Vagina (tissue), 2 donors: ENCODE measurements around the gene ESPN. TPM values are rescaled to one million over a fixed set of nuclear protein-coding genes. Genes with fewer than 3 reads are reported as not detected.

Source experiments
- DNase-seq, 2 donors: peaks; one replicate each; pipeline ENCODE4 v3.0.0-alpha.2; 2017; ENCODE audit errors: extremely low spot score in 2 of 2
- H3K27ac ChIP-seq: fragments of 200-600 bp; sonication (generic); one replicate; pipeline ENCODE4 v1.5.1; 2019
- H3K27me3 ChIP-seq: fragments of 200-600 bp; sonication (generic); one replicate; pipeline ENCODE4 v1.5.1; 2019
- H3K36me3 ChIP-seq, 2 donors: fragments of 200-600 bp; sonication (generic); one replicate each; pipeline ENCODE4 v1.5.1; 2017 to 2019
- H3K4me1 ChIP-seq: fragments of 200-600 bp; sonication (generic); one replicate; pipeline ENCODE4 v1.5.1; 2019
- H3K4me3 ChIP-seq, 2 donors: fragments of 200-600 bp; sonication (generic); 1 replicate in 1 of 2; 2 replicates in 1 of 2; pipeline ENCODE4 v1.5.1; 2016 to 2019
- H3K9me3 ChIP-seq: fragments of 200-600 bp; sonication (generic); one replicate; pipeline ENCODE4 v1.5.1; 2019
- POLR2A ChIP-seq, 2 donors: fragments of 450-650 bp; IDR thresholded peaks; one replicate each; pipeline ENCODE4 v1.6.1; 2017; ENCODE audit warnings: antibody characterized with exemption in 2 of 2, mild to moderate bottlenecking in 2 of 2, moderate library complexity in 2 of 2
- POLR2AphosphoS5 ChIP-seq, 2 donors: sonication (generic); formaldehyde crosslinking; IDR thresholded peaks; one replicate each; pipeline ENCODE4 v1.9.0; 2017; ENCODE audit warnings: antibody characterized with exemption in 2 of 2, mild to moderate bottlenecking in 2 of 2, low read depth in 1 of 2; ENCODE audit not compliant: insufficient read depth in 1 of 2
- intact Hi-C: fragments of 100-400 bp; cut with DNase I; formaldehyde crosslinking; loops from one replicate; pipeline ENCODE4 v1.15.1; 2023
- total RNA-seq: library from RNA; depleted of rRNA; stranded (reverse); fragments of >200 nt; gene quantifications from one replicate; pipeline ENCODE4 v1.2.3, GENCODE V29; 2016
- TF ChIP-seq, protein P1 (sequence below), 3 experiments: fragments of 450-650 bp in 2 of 3; fragments of 200-600 bp in 1 of 3; sonication (generic) in 1 of 3; IDR thresholded peaks; one replicate each; pipeline ENCODE4 v1.5.1; 2017 to 2019; ENCODE audit warnings: antibody characterized with exemption in 3 of 3, mild to moderate bottlenecking in 2 of 3, moderate library complexity in 2 of 3

Gene ESPN
- total RNA-seq, 1 donor from 2014 or later, result 77.1 TPM

DNA sequence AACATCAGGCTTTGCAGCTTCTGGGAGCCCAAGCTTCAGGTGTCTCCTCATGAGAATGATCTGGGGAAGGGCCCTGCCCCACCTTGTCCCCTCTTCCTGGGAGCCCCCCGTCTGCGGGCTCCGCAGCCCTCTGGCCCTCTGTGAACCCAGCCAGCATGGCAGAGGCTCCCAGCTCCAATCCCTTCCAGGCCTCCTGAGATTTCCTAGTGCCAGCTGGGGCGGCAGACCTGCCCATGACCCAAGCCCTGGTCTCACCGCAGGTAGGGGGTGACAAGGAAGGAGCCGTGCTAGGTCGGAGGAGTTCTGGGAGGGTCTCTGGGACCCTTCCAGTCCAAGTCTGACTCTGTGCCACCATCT is 59.2 kb downstream of the ESPN start:
- Histone ChIP-seq H3K4me1 (peaks cover 27% of the 10 kb centered on the region), H3K27ac (no peak overlapping the region), H3K36me3 (no peaks in the 10 kb centered on the region), H3K27me3 (no peaks in the 10 kb centered on the region), H3K9me3 (no peaks in the 10 kb centered on the region), H3K4me3 (no peak overlapping the region)
- intact Hi-C loops, result loop anchor here (10.0 kb wide), 1 partner anchor 161 kb away; no protein-coding TSS in a partner anchor
- DNase-seq, result no peak
- no peak for TF ChIP-seq POLR2A (IDR thresholded peaks at IDR 0.05)
- TF ChIP-seq, protein P1, sequence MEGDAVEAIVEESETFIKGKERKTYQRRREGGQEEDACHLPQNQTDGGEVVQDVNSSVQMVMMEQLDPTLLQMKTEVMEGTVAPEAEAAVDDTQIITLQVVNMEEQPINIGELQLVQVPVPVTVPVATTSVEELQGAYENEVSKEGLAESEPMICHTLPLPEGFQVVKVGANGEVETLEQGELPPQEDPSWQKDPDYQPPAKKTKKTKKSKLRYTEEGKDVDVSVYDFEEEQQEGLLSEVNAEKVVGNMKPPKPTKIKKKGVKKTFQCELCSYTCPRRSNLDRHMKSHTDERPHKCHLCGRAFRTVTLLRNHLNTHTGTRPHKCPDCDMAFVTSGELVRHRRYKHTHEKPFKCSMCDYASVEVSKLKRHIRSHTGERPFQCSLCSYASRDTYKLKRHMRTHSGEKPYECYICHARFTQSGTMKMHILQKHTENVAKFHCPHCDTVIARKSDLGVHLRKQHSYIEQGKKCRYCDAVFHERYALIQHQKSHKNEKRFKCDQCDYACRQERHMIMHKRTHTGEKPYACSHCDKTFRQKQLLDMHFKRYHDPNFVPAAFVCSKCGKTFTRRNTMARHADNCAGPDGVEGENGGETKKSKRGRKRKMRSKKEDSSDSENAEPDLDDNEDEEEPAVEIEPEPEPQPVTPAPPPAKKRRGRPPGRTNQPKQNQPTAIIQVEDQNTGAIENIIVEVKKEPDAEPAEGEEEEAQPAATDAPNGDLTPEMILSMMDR (IDR thresholded peaks at IDR 0.05), result no peak
- no peak for TF ChIP-seq POLR2AphosphoS5 (IDR thresholded peaks at IDR 0.05; ENCODE audit: insufficient read depth in 1 of 2, low read depth in 1 of 2)

DNA sequence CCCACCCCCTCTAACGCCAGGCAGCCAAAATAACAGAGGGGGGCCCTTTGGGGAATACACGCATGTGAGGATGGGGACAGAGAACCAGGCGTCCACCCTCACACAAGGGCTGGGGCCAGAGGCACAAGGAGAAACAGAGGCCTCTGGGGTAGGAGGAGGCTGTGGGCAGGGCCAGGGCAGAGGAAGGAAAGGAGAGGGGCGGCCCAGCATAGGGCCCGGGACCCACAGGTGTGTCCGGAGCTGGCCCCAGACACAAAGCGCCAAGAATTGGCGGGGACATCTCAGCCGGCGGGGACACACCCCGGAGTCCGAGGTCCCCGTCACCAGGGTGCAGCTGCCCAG is 60.2 kb downstream of the ESPN start:
- Histone ChIP-seq H3K4me3 (peak overlapping the region; percentile 47 to 49), H3K27me3 (no peaks in the 10 kb centered on the region), H3K36me3 (no peaks in the 10 kb centered on the region), H3K4me1 (peaks cover 34% of the 10 kb centered on the region), H3K9me3 (no peaks in the 10 kb centered on the region), H3K27ac (peak overlapping the region; percentile 41)
- TF ChIP-seq, protein P1 (IDR thresholded peaks at IDR 0.05), result no peak
- intact Hi-C loops, result loop anchor here (10.0 kb wide), 1 partner anchor 160 kb away; no protein-coding TSS in a partner anchor
- DNase-seq, result no peak

DNA sequence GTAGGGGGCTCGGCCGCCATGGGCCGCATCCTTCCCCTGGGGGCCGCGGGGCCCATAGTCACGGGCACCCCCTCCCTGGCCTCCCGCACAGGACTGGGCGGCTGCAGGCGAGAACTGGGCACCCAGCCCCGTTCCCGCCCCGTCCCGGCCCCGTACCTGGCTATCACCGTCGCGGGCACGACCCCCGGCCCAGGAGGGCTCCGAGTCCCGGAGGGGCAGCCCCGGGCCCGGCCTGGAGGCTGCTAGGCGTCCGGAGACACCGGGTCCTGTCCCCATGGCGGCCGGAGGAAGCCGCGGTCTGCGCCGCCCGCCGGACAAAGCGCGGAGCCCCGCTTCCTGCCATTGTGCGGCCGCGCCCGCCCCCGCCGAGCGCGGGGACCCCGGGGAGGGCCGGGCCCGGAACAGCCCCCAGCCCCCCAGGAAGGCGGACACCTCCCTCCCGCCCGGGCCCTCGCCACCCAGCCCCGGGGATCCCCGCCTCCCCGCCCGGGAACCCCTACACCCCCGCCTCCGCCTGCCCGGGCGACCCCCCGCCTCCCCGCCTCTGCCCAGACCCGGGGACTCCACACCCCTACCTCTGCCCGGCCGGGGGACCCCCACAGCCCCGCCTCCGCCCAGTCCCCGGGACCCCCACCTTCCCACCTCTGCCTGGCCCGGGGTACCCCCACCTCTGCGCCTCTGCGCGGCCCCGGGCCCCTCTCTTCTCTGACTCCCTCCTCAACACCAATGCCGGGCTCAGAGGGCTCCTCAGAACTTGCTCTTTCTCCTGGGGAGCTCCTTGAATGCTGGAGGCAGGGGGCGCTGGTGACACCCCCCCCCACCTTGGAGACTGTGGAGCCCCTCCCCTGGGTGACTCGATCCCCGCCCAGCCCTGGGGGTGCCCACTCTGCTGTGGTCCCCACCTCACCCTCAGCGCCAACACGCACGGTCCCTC is 60.9 kb downstream of the ESPN start:
- H3K27me3 ChIP-seq, result no peaks in the 10 kb centered on the region
- intact Hi-C loops, result loop anchor here (10.0 kb wide), 1 partner anchor 159 kb away; no protein-coding TSS in a partner anchor

DNA sequence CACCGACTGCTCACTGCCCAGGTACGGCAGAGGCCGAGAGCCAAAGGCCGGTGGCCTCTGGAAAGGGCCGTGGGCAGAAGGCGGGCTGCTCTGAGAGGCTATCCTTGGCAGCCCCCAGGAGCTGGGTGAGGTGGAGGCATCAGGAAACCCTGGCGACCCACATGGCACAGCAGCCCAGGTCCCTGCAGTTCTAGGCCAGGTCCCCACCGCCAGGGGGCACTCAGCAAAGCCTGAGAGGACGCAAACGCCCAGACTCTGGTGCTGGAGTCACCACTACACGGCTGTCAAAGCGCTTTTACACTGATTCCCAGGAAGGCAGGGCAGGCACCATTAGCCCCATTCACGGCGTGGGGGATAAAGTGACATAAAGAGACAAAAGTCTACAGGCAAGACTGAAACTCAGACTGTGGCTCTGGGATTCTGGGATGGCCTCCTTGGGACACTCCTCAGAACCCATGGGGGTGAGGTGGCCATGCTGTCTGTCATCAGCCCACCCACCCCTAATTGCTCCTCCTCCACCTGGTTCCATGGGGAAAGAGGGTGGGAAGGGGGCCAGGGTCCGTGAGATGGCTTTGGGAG is 61.9 kb downstream of the ESPN start:
- H3K36me3 ChIP-seq, result no peaks in the 10 kb centered on the region
- TF ChIP-seq POLR2AphosphoS5 (IDR thresholded peaks at IDR 0.05; ENCODE audit: insufficient read depth in 1 of 2, low read depth in 1 of 2) (no peak), POLR2A (IDR thresholded peaks at IDR 0.05) (no peak)
- TF ChIP-seq, protein P1 (IDR thresholded peaks at IDR 0.05), result peak; percentile 34 to 77 (median 66)
- intact Hi-C loops, result loop anchor here (10.0 kb wide), 1 partner anchor 158 kb away; no protein-coding TSS in a partner anchor
- no peaks in the 10 kb centered on the region for H3K9me3 ChIP-seq
- peaks cover 51% of the 10 kb centered on the region for H3K4me1 ChIP-seq
- no peak for DNase-seq
- H3K27me3 ChIP-seq, result no peaks in the 10 kb centered on the region
- H3K4me3 ChIP-seq, result peak overlapping the region; percentile 47 to 49
- H3K27ac ChIP-seq, result peak overlapping the region; percentile 41

More for the DNA sequence above, 60.9 kb downstream of the ESPN start:
- peaks cover 40% of the 10 kb centered on the region for H3K4me1 ChIP-seq
- no peak for DNase-seq
- H3K27ac ChIP-seq, result peak overlapping the region; percentile 41
- H3K36me3 ChIP-seq, result no peaks in the 10 kb centered on the region
- H3K9me3 ChIP-seq, result no peaks in the 10 kb centered on the region
- TF ChIP-seq POLR2A (IDR thresholded peaks at IDR 0.05) (no peak), POLR2AphosphoS5 (IDR thresholded peaks at IDR 0.05; ENCODE audit: insufficient read depth in 1 of 2, low read depth in 1 of 2) (no peak)
- TF ChIP-seq, protein P1 (IDR thresholded peaks at IDR 0.05), result no peak
- H3K4me3 ChIP-seq, result peak overlapping the region; percentile 47 to 49
